H1 (cell line): ENCODE results near the gene C6orf62. TPM values are rescaled to one million over a fixed set of nuclear protein-coding genes. Genes with fewer than 3 reads are reported as not detected.

Experiments
- CTCF ChIA-PET: fragments of 300-600 bp; sonication (Branson Sonifier 250); formaldehyde crosslinking; loops from one replicate; lab custom pipeline; 2021; ENCODE audit not compliant: partially characterized antibody; lab: Charles Lee
- POLR2A ChIA-PET: fragments of 300-600 bp; sonication (Branson Sonifier 250); formaldehyde crosslinking; loops from one replicate; lab custom pipeline; 2021; ENCODE audit warnings: inconsistent platforms; ENCODE audit not compliant: partially characterized antibody; lab: Charles Lee
- DNase-seq, 2 experiments: peaks; one replicate each; pipeline versions ENCODE4 v3.0.0 to v3.0.0-alpha.2; 2010 to 2022; ENCODE audit warnings: low spot score in 2 of 2, low read depth in 1 of 2, mixed read lengths in 1 of 2
- FAIRE-seq: peaks from 2 replicates; lab custom pipeline; 2011; peaks lifted over from hg19 to GRCh38; lab: Jason Lieb, UNC
- H2AFZ ChIP-seq: 2 replicates; pipeline ENCODE4 v1.8.1; 2012; ENCODE audit warnings: low read length, inconsistent platforms
- H2AK5ac ChIP-seq: 2 replicates; pipeline ENCODE4 v1.6.1; 2013; ENCODE audit warnings: low read depth, low read length
- H2BK120ac ChIP-seq: replicated peaks from 2 replicates; pipeline ENCODE3; 2013; ENCODE audit warnings: low read depth, low read length, inconsistent platforms
- H2BK12ac ChIP-seq: 2 replicates; pipeline ENCODE4 v1.6.1; 2013; ENCODE audit warnings: low read depth, low read length
- H2BK15ac ChIP-seq: 2 replicates; pipeline ENCODE4 v1.6.1; 2013; ENCODE audit warnings: low read length
- H2BK20ac ChIP-seq: 2 replicates; pipeline ENCODE4 v1.6.1; 2013; ENCODE audit warnings: low read length
- H2BK5ac ChIP-seq: 2 replicates; pipeline ENCODE4 v1.6.1; 2013; ENCODE audit warnings: low read depth, low read length
- H3K14ac ChIP-seq: 2 replicates; pipeline ENCODE4 v1.6.1; 2013; ENCODE audit warnings: inconsistent platforms; ENCODE audit not compliant: insufficient read length
- H3K18ac ChIP-seq: 2 replicates; pipeline ENCODE4 v1.6.1; 2013; ENCODE audit warnings: low read length; ENCODE audit errors: extremely low read depth
- H3K23ac ChIP-seq: 2 replicates; pipeline ENCODE4 v1.6.1; 2013; ENCODE audit warnings: inconsistent platforms; ENCODE audit not compliant: insufficient read length
- H3K23me2 ChIP-seq: 2 replicates; pipeline ENCODE4 v1.6.1; 2013; ENCODE audit warnings: low read depth, low read length
- H3K27ac ChIP-seq: 2 replicates; pipeline ENCODE4 v1.6.1; 2011; ENCODE audit warnings: low read depth, low read length, inconsistent platforms
- H3K27me3 ChIP-seq, 4 experiments: replicated peaks in 1 of 4; 1 replicate in 1 of 4; 2 replicates in 3 of 4; pipeline versions ENCODE4 v1.6.1 to v1.8.1; 2011 to 2013; ENCODE audit warnings: low read length in 3 of 4, mild to moderate bottlenecking in 3 of 4, inconsistent platforms in 2 of 4, mixed read lengths in 2 of 4, moderate library complexity in 1 of 4; ENCODE audit not compliant: control insufficient read depth in 3 of 4, insufficient read depth in 3 of 4; ENCODE audit errors: extremely low read depth in 1 of 4
- H3K36me3 ChIP-seq, 4 experiments: 2 replicates each; pipeline versions ENCODE4 v1.6.1 to v1.8.1; 2011 to 2013; ENCODE audit warnings: mild to moderate bottlenecking in 4 of 4, low read length in 3 of 4, moderate library complexity in 2 of 4, control low read depth in 1 of 4, inconsistent platforms in 1 of 4; ENCODE audit not compliant: insufficient read depth in 4 of 4, control insufficient read depth in 2 of 4
- H3K4ac ChIP-seq: replicated peaks from 2 replicates; pipeline ENCODE3; 2013; ENCODE audit warnings: low read length, low read depth, mixed read lengths, inconsistent platforms; ENCODE audit not compliant: insufficient read length
- H3K4me1 ChIP-seq, 4 experiments: replicated peaks in 1 of 4; 1 replicate in 1 of 4; 2 replicates in 3 of 4; pipeline versions ENCODE4 v1.6.1 to v1.8.1; 2011 to 2013; ENCODE audit warnings: low read length in 3 of 4, inconsistent platforms in 2 of 4, mixed read lengths in 1 of 4; ENCODE audit not compliant: insufficient read depth in 4 of 4, control insufficient read depth in 3 of 4
- H3K4me2 ChIP-seq, 2 experiments: 2 replicates each; pipeline versions ENCODE4 v1.6.1 to v1.8.1; 2011 to 2013; ENCODE audit warnings: low read depth in 2 of 2, low read length in 2 of 2, control low read depth in 1 of 2, inconsistent platforms in 1 of 2, mild to moderate bottlenecking in 1 of 2; ENCODE audit not compliant: insufficient read depth in 1 of 2
- H3K4me3 ChIP-seq, 4 experiments: fragments of 200-600, 300-600 bp in 1 of 4; sonication (generic), shearing (Covaris generic), sonication (Bioruptor Twin) in 1 of 4; 2 replicates each; pipeline versions ENCODE4 v1.5.1 to v1.8.1; 2011 to 2016; ENCODE audit warnings: low read length in 4 of 4, low read depth in 3 of 4, control low read depth in 2 of 4, inconsistent platforms in 2 of 4, mild to moderate bottlenecking in 2 of 4, mixed read lengths in 1 of 4, moderate library complexity in 1 of 4; ENCODE audit not compliant: insufficient read depth in 2 of 4; ENCODE audit errors: extremely low read depth in 1 of 4
- H3K56ac ChIP-seq: replicated peaks from 2 replicates; pipeline ENCODE3; 2013; ENCODE audit warnings: low read depth, mild to moderate bottlenecking, mixed read lengths, low read length, inconsistent platforms; ENCODE audit not compliant: insufficient read length
- H3K79me1 ChIP-seq: 2 replicates; pipeline ENCODE4 v1.6.1; 2013; ENCODE audit warnings: low read depth, low read length, control low read depth
- H3K79me2 ChIP-seq, 2 experiments: 2 replicates each; pipeline versions ENCODE4 v1.6.1 to v1.8.1; 2012 to 2013; ENCODE audit warnings: low read length in 2 of 2, mild to moderate bottlenecking in 2 of 2, inconsistent platforms in 1 of 2; ENCODE audit not compliant: insufficient read depth in 2 of 2, control insufficient read depth in 1 of 2
- H3K9ac ChIP-seq, 4 experiments: replicated peaks in 1 of 4; 1 replicate in 1 of 4; 2 replicates in 3 of 4; pipeline versions ENCODE4 v1.6.1 to v1.8.1; 2011 to 2013; ENCODE audit warnings: low read depth in 3 of 4, low read length in 3 of 4, control low read depth in 2 of 4, mild to moderate bottlenecking in 2 of 4, moderate library complexity in 2 of 4, inconsistent platforms in 1 of 4; ENCODE audit errors: extremely low read depth in 1 of 4
- H3K9me3 ChIP-seq, 2 experiments: 2 replicates each; pipeline versions ENCODE4 v1.6.1 to v1.8.1; 2012 to 2013; ENCODE audit warnings: mild to moderate bottlenecking in 2 of 2, moderate library complexity in 2 of 2, control low read depth in 1 of 2, inconsistent platforms in 1 of 2, low read depth in 1 of 2, low read length in 1 of 2, mixed read lengths in 1 of 2; ENCODE audit not compliant: insufficient read depth in 2 of 2
- H4K20me1 ChIP-seq, 2 experiments: replicated peaks in 1 of 2; 2 replicates each; pipeline versions ENCODE3 to v1.8.1; 2011 to 2013; ENCODE audit warnings: inconsistent platforms in 2 of 2, low read length in 2 of 2, mild to moderate bottlenecking in 1 of 2; ENCODE audit not compliant: insufficient read depth in 2 of 2, control insufficient read depth in 1 of 2
- H4K5ac ChIP-seq: 2 replicates; pipeline ENCODE4 v1.6.1; 2013; ENCODE audit warnings: low read length, low read depth, mixed read lengths, inconsistent platforms; ENCODE audit not compliant: insufficient read length
- H4K8ac ChIP-seq: 2 replicates; pipeline ENCODE4 v1.8.0; 2013; ENCODE audit warnings: mild to moderate bottlenecking, moderate library complexity, low read length, inconsistent platforms; ENCODE audit not compliant: insufficient read depth; ENCODE audit errors: extremely low read depth
- H4K91ac ChIP-seq: replicated peaks from 2 replicates; pipeline ENCODE3; 2013; ENCODE audit warnings: low read length, mixed read lengths, inconsistent platforms; ENCODE audit not compliant: insufficient read length
- EZH2 ChIP-seq: fragments of 200-600 bp; sonication (generic); IDR thresholded peaks from 2 replicates; pipeline ENCODE4 v1.7.1; 2012; ENCODE audit warnings: low read depth, mild to moderate bottlenecking, moderate library complexity, low read length, inconsistent platforms; ENCODE audit not compliant: severe bottlenecking
- POLR2AphosphoS5 ChIP-seq: IDR thresholded peaks from 2 replicates; pipeline ENCODE4 v1.6.1; 2011; ENCODE audit warnings: low read depth, low read length
- SRF ChIP-seq: IDR thresholded peaks from 2 replicates; pipeline ENCODE4 v1.6.1; 2011; ENCODE audit warnings: mild to moderate bottlenecking, low read depth, low read length, moderate library complexity
- WGBS, 2 experiments: shearing (Covaris generic) in 1 of 2; methylation state at CpG; one replicate each; pipeline versions ENCODE4 v1.1.6 to v1.1.7; 2013 to 2015; ENCODE audit warnings: low lambda C conversion rate in 2 of 2, mixed read lengths in 2 of 2, inconsistent platforms in 1 of 2, low coverage in 1 of 2, missing lambda C conversion rate in 1 of 2; ENCODE audit not compliant: insufficient replicate concordance in 2 of 2, insufficient coverage in 1 of 2, insufficient read length in 1 of 2; ENCODE audit errors: extremely low coverage in 1 of 2, missing lambda C conversion rate in 1 of 2; 5-methylcytosine and 5-hydroxymethylcytosine counted together
- polyA plus RNA-seq, 7 experiments: library from polyadenylated mRNA; depleted of rRNA in 3 of 7; stranded (reverse) in 5 of 7; unstranded in 2 of 7; fragments of >200 nt in 5 of 7; fragments of 200-250 nt in 2 of 7; gene quantifications; 1 replicate in 5 of 7; 2 replicates in 1 of 7; 4 replicates in 1 of 7; pipeline versions ENCODE4 v1.2.1 to v1.2.3, GENCODE V29; 2011 to 2013; ENCODE audit warnings: missing spikeins in 2 of 7, mixed read lengths in 2 of 7
- total RNA-seq: library from RNA; stranded (reverse); fragmentation: NEBNext Ultra II Directional; extraction: Animal tissue kit (Norgen Biotek cat#: 25700); gene quantifications from 2 replicates; pipeline ENCODE4 v1.2.1, GENCODE V29; 2021

C6orf62 gene
- total and polyA plus RNA-seq, 2 of the 8 experiments (the other 6 are each of a cell fraction or from before 2014, with no cell fraction given), result 25.6 to 101 TPM

DNA sequence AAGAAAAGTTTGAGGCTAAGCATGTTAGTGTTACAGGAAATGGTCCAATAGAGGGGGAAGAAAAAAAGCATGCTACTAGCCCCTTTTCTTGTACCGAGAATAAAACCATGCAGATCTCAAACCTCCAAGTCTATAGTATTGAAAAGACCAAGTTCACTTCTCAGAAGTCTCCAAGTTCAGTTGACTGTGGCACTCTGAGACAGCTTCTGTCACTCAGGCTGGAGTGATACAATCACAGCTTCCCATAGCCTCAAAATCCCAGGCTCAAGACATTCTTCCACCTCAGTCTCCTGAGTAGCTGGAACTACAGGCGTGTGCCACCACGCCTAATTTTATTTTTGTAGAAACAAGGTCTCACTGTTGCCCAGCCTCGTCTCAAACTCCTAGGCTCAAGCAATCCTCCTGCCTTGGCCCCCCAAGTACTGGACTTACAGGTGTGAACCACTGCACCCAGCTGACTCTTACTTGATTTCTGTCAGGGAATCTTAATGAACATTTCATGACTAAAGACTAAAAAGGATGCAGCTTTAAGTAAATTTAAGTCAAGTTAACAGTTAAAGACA is 16.2 kb downstream of the C6orf62 start:
- no peak overlapping the region for H3K56ac ChIP-seq
- H3K36me3 ChIP-seq, result peaks cover 14 to 78% (median 37%) of the 10 kb centered on the region in 4 experiments
- no peak overlapping the region for H4K8ac ChIP-seq
- WGBS, 2 experiments, result 85% methylated on average over 4 of the region's 4 CpGs; no CpG with 5 or more reads in 1 of the 2 experiments
- H2AK5ac ChIP-seq, result no peak overlapping the region
- H3K23ac ChIP-seq, result no peak overlapping the region
- ChIA-PET CTCF (interaction anchor here (0.7 to 3.4 kb wide), 5 partner anchors 120 to 206 kb away, joined by 3 to 17 read pairs (median 3); no protein-coding TSS in a partner anchor), POLR2A (interaction anchor here (0.6 to 4.8 kb wide), 19 partner anchors 8 to 446 kb away, joined by 3 to 31 read pairs (median 4); partner anchors contain the start of genes C6orf62 and GMNN)
- H2BK120ac ChIP-seq, result no peak overlapping the region
- H4K5ac ChIP-seq, result no peak overlapping the region
- H3K9ac ChIP-seq, result no peak overlapping the region
- no peak overlapping the region for H3K14ac ChIP-seq
- H4K91ac ChIP-seq, result no peak overlapping the region
- no peak overlapping the region for H3K27ac ChIP-seq
- no peak overlapping the region for H3K18ac ChIP-seq
- H3K4me1 ChIP-seq, result no peaks in the 10 kb centered on the region
- H3K23me2 ChIP-seq, result no peaks in the 10 kb centered on the region
- no peak overlapping the region for H2BK15ac ChIP-seq
- no peak overlapping the region for H2BK12ac ChIP-seq
- no peak overlapping the region for H2AFZ ChIP-seq
- no peak overlapping the region for H3K4ac ChIP-seq
- no peak overlapping the region for H2BK5ac ChIP-seq
- H2BK20ac ChIP-seq, result no peak overlapping the region
- H3K9me3 ChIP-seq, result no peaks in the 10 kb centered on the region
- H3K79me2 ChIP-seq, result no peaks in the 10 kb centered on the region
- no peaks in the 10 kb centered on the region for H3K27me3 ChIP-seq
- H3K4me2 ChIP-seq, result no peak overlapping the region
- no peak overlapping the region for H3K4me3 ChIP-seq
- TF ChIP-seq EZH2 (no peak), SRF (no peak), POLR2AphosphoS5 (0 out of 2 replicates have a peak, but pooled peaks have one; percentile 39)
- peaks cover 0 to 10% of the 10 kb centered on the region in 2 experiments for H4K20me1 ChIP-seq
- FAIRE-seq (no peak), DNase-seq (no peak)
- no peaks in the 10 kb centered on the region for H3K79me1 ChIP-seq
